DOHH2 (cell line): ENCODE measurements around the gene ACYP2.

Experiments
- EZH2phosphoT487 ChIP-seq: fragments of 200-600 bp; sonication (generic); IDR thresholded peaks from 2 replicates; pipeline ENCODE4 v1.6.1; 2017; ENCODE audit warnings: borderline replicate concordance, mild to moderate bottlenecking, antibody characterized with exemption, low read length, moderate library complexity, mixed read lengths
- TF ChIP-seq, protein P1 (sequence below): fragments of 200-600 bp; sonication (generic); IDR thresholded peaks from one replicate; pipeline ENCODE4 v1.5.1; 2014; ENCODE audit warnings: antibody characterized with exemption, mild to moderate bottlenecking, low read depth, low read length; ENCODE audit not compliant: poor library complexity, severe bottlenecking

DNA sequence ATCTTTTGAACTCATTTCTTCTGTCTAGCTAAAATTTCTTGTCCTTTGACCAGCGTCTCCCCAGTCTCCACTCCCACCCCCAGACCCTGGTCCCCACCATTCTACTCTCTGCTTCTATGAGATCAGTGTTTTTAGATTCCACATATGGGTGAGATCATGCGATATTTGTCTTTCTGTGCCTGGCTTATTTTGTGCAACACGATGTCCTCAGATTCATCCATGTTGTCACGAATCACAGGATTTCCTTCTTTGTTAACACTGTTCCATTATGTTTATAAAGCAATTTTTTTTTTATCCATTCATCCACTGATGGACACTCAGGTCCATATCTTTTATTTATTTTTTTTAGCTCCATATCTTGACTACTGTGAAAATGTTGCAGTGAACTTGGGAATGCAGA is 16.0 kb upstream of the ACYP2 start:
- TF ChIP-seq, protein P1, sequence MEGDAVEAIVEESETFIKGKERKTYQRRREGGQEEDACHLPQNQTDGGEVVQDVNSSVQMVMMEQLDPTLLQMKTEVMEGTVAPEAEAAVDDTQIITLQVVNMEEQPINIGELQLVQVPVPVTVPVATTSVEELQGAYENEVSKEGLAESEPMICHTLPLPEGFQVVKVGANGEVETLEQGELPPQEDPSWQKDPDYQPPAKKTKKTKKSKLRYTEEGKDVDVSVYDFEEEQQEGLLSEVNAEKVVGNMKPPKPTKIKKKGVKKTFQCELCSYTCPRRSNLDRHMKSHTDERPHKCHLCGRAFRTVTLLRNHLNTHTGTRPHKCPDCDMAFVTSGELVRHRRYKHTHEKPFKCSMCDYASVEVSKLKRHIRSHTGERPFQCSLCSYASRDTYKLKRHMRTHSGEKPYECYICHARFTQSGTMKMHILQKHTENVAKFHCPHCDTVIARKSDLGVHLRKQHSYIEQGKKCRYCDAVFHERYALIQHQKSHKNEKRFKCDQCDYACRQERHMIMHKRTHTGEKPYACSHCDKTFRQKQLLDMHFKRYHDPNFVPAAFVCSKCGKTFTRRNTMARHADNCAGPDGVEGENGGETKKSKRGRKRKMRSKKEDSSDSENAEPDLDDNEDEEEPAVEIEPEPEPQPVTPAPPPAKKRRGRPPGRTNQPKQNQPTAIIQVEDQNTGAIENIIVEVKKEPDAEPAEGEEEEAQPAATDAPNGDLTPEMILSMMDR: no peak
- TF ChIP-seq EZH2phosphoT487: no peak
